IPS-18a (cell line): ENCODE data around the gene SUV39H2.
"Not testable (repeated sequence)": the region's sequence is repeated elsewhere in the genome, so short reads cannot be mapped to it uniquely, and the experiment has no call there.

Experiments
- H3K27ac ChIP-seq: one replicate; pipeline ENCODE4 v1.5.1; 2013; ENCODE audit warnings: low read length
- H3K27me3 ChIP-seq: one replicate; pipeline ENCODE4 v1.6.1; 2013; ENCODE audit warnings: mild to moderate bottlenecking, low read length; ENCODE audit not compliant: control insufficient read depth, insufficient read depth
- H3K36me3 ChIP-seq: one replicate; pipeline ENCODE4 v1.6.1; 2013; ENCODE audit warnings: low read depth, low read length; ENCODE audit not compliant: control insufficient read depth
- H3K4me1 ChIP-seq: one replicate; pipeline ENCODE4 v1.6.1; 2013; ENCODE audit warnings: low read depth, low read length; ENCODE audit not compliant: control insufficient read depth
- H3K4me3 ChIP-seq: one replicate; pipeline ENCODE4 v1.5.1; 2013; ENCODE audit warnings: low read length
- H3K9ac ChIP-seq: one replicate; pipeline ENCODE4 v1.6.1; 2013; ENCODE audit warnings: mild to moderate bottlenecking, low read length, moderate library complexity
- H3K9me3 ChIP-seq: one replicate; pipeline ENCODE4 v1.6.1; 2013; ENCODE audit warnings: low read depth, low read length; ENCODE audit not compliant: control insufficient read depth

Gene SUV39H2

GRCh38 chr10:14910953-14911352, 32.3 kb downstream of the SUV39H2 start:
- no peaks in the 10 kb centered on the region for H3K27me3 ChIP-seq
- H3K9ac ChIP-seq: no peak overlapping the region
- H3K4me1 ChIP-seq: no peaks in the 10 kb centered on the region
- H3K9me3 ChIP-seq: peaks cover 47% of the 10 kb centered on the region
- peaks cover 41% of the 10 kb centered on the region for H3K36me3 ChIP-seq
- no peak overlapping the region for H3K27ac ChIP-seq
- no peak overlapping the region for H3K4me3 ChIP-seq

GRCh38 chr10:14911801-14912200, 33.1 kb downstream of the SUV39H2 start:
- peaks cover 55% of the 10 kb centered on the region for H3K9me3 ChIP-seq
- H3K4me3 ChIP-seq: no peak overlapping the region
- H3K27me3 ChIP-seq: no peaks in the 10 kb centered on the region
- H3K36me3 ChIP-seq: peaks cover 33% of the 10 kb centered on the region
- H3K9ac ChIP-seq: no peak overlapping the region
- no peaks in the 10 kb centered on the region for H3K4me1 ChIP-seq
- no peak overlapping the region for H3K27ac ChIP-seq

- Histone ChIP-seq H3K27me3 (no peaks in the 10 kb centered on the region), H3K4me1 (no peaks in the 10 kb centered on the region), H3K36me3 (peaks cover 7% of the 10 kb centered on the region), H3K4me3 (no peak overlapping the region), H3K9ac (no peak overlapping the region), H3K27ac (no peak overlapping the region), H3K9me3 (peaks cover 50% of the 10 kb centered on the region)
Observed at GRCh38 chr10:14916600-14916999, 37.9 kb downstream of the SUV39H2 start.

GRCh38 chr10:14917827-14918226, 39.2 kb downstream of the SUV39H2 start:
- H3K4me3 ChIP-seq: no peak overlapping the region
- peaks cover 7% of the 10 kb centered on the region for H3K36me3 ChIP-seq
- no peaks in the 10 kb centered on the region for H3K4me1 ChIP-seq
- H3K27ac ChIP-seq: no peak overlapping the region
- H3K9ac ChIP-seq: no peak overlapping the region
- H3K27me3 ChIP-seq: no peaks in the 10 kb centered on the region
- H3K9me3 ChIP-seq: peaks cover 44% of the 10 kb centered on the region

GRCh38 chr10:14918964-14919363, 40.3 kb downstream of the SUV39H2 start:
- peaks cover 41% of the 10 kb centered on the region for H3K9me3 ChIP-seq
- H3K4me1 ChIP-seq: no peaks in the 10 kb centered on the region
- no peaks in the 10 kb centered on the region for H3K27me3 ChIP-seq
- no peak overlapping the region for H3K9ac ChIP-seq
- no peak overlapping the region for H3K27ac ChIP-seq
- H3K4me3 ChIP-seq: no peak overlapping the region
- H3K36me3 ChIP-seq: peaks cover 7% of the 10 kb centered on the region

- no peaks in the 10 kb centered on the region for H3K4me1 ChIP-seq
- peaks cover 4% of the 10 kb centered on the region for H3K36me3 ChIP-seq
Observed at GRCh38 chr10:14924013-14924412, 45.3 kb downstream of the SUV39H2 start.

GRCh38 chr10:14925268-14925667, 46.6 kb downstream of the SUV39H2 start:
- Histone ChIP-seq H3K9me3 (no peaks in the 10 kb centered on the region), H3K27me3 (no peaks in the 10 kb centered on the region), H3K4me3 (no peak overlapping the region), H3K4me1 (no peaks in the 10 kb centered on the region), H3K27ac (no peak overlapping the region), H3K9ac (no peak overlapping the region), H3K36me3 (no peaks in the 10 kb centered on the region)

More at GRCh38 chr10:14924013-14924412, 45.3 kb downstream of the SUV39H2 start:
- H3K9ac ChIP-seq: no peak overlapping the region
- H3K4me3 ChIP-seq: no peak overlapping the region
- no peaks in the 10 kb centered on the region for H3K9me3 ChIP-seq
- no peak overlapping the region for H3K27ac ChIP-seq
- no peaks in the 10 kb centered on the region for H3K27me3 ChIP-seq

- no peak overlapping the region for H3K9ac ChIP-seq
- no peak overlapping the region for H3K4me3 ChIP-seq
- no peaks in the 10 kb centered on the region for H3K9me3 ChIP-seq
- H3K36me3 ChIP-seq: no peaks in the 10 kb centered on the region
- H3K4me1 ChIP-seq: no peaks in the 10 kb centered on the region
- no peak overlapping the region for H3K27ac ChIP-seq
- H3K27me3 ChIP-seq: no peaks in the 10 kb centered on the region
Observed at GRCh38 chr10:14926061-14926470, 47.4 kb downstream of the SUV39H2 start.

GRCh38 chr10:14926722-14927416, 48.2 kb downstream of the SUV39H2 start:
- no peaks in the 10 kb centered on the region for H3K4me1 ChIP-seq
- no peaks in the 10 kb centered on the region for H3K9me3 ChIP-seq
- no peak overlapping the region for H3K27ac ChIP-seq
- H3K36me3 ChIP-seq: no peaks in the 10 kb centered on the region
- no peaks in the 10 kb centered on the region for H3K27me3 ChIP-seq
- H3K9ac ChIP-seq: no peak overlapping the region
- H3K4me3 ChIP-seq: no peak overlapping the region

GRCh38 chr10:14930610-14931009, 51.9 kb downstream of the SUV39H2 start:
- Histone ChIP-seq H3K9ac (no peak overlapping the region), H3K9me3 (no peaks in the 10 kb centered on the region), H3K36me3 (peaks cover 4% of the 10 kb centered on the region), H3K27me3 (no peaks in the 10 kb centered on the region), H3K4me1 (no peaks in the 10 kb centered on the region), H3K27ac (no peak overlapping the region), H3K4me3 (no peak overlapping the region)

GRCh38 chr10:14936584-14936983, 57.9 kb downstream of the SUV39H2 start:
- Histone ChIP-seq H3K27ac (no peak overlapping the region), H3K27me3 (no peaks in the 10 kb centered on the region), H3K9me3 (no peaks in the 10 kb centered on the region), H3K9ac (no peak overlapping the region), H3K36me3 (peaks cover 4% of the 10 kb centered on the region), H3K4me3 (no peak overlapping the region), H3K4me1 (no peaks in the 10 kb centered on the region)

- H3K9me3 ChIP-seq, H3K27ac ChIP-seq, H3K27me3 ChIP-seq, H3K4me1 ChIP-seq, H3K9ac ChIP-seq, H3K36me3 ChIP-seq, H3K4me3 ChIP-seq: not testable (repeated sequence)
Observed at GRCh38 chr10:14938971-14939370, 60.3 kb downstream of the SUV39H2 start.
